ENCODE results near the gene COG6. TPM values are rescaled to one million over a fixed set of nuclear protein-coding genes. Genes with fewer than 3 reads are reported as not detected.

COG6 gene
- polyA plus RNA-seq, 1 of the 3 experiments (the other 2 are of a cell fraction), result 13.1 TPM

DNA sequence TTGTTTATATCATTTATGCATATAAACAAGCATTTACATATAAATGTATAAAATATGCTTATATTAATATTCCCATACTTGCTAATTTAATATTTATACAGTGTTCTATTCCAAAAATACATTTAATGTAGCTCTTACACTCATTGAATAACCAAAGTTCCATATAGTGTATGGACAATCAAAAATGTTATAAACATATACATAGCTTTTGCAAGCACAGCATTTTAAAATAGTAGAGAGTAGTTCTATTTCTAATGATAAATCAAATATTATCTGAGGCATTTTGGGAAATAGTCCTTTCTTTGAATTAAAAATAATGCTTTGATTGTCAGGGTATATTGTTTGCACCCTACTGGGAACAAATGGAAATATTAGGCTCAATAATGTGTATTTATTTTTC is 22.5 kb upstream of the COG6 start:
- Histone ChIP-seq H3K9me2 (no peaks in the 10 kb centered on the region), H3F3A (replicated peaks; ENCODE audit: insufficient read depth) (no peaks in the 10 kb centered on the region), H3K27me3 (ENCODE audit: insufficient read depth) (no peaks in the 10 kb centered on the region), H3K36me3 (replicated peaks in 1 of 2; ENCODE audit: control insufficient read depth in 1 of 2, insufficient read depth in 2 of 2, low read length in 1 of 2) (no peaks in the 10 kb centered on the region), H2AFZ (ENCODE audit: low read depth) (no peak overlapping the region), H4K20me1 (ENCODE audit: insufficient read depth) (no peaks in the 10 kb centered on the region), H3K4me3 (ENCODE audit: low read depth in 2 of 2, low read length in 1 of 2) (no peak overlapping the region), H3K27ac (ENCODE audit: low read depth in 2 of 2, low read length in 1 of 2) (no peak overlapping the region), H3K4me2 (no peak overlapping the region), H3K9ac (no peak overlapping the region), H3K9me3 (no peaks in the 10 kb centered on the region), H3K79me2 (ENCODE audit: insufficient read depth) (no peaks in the 10 kb centered on the region), H3K4me1 (ENCODE audit: control insufficient read depth in 1 of 2, insufficient read depth in 2 of 2, low read depth in 1 of 2, low read length in 1 of 2) (no peaks in the 10 kb centered on the region)
- ChIA-PET POLR2A (no interaction called here), CTCF (interaction anchor here (1.5 kb wide), 1 partner anchor 17 kb away, joined by 3 read pairs; no protein-coding TSS in a partner anchor)
- DNase-seq, result no peak
- TF ChIP-seq SIN3A (IDR thresholded peaks at IDR 0.05; ENCODE audit: borderline replicate concordance, low read depth, low read length), result no peak
- TF ChIP-seq MXI1 (IDR thresholded peaks at IDR 0.05; ENCODE audit: low read depth, low read length), result no peak
- TF ChIP-seq RAD21 (IDR thresholded peaks at IDR 0.05; ENCODE audit: low read length), result no peak
- TF ChIP-seq, protein P1, sequence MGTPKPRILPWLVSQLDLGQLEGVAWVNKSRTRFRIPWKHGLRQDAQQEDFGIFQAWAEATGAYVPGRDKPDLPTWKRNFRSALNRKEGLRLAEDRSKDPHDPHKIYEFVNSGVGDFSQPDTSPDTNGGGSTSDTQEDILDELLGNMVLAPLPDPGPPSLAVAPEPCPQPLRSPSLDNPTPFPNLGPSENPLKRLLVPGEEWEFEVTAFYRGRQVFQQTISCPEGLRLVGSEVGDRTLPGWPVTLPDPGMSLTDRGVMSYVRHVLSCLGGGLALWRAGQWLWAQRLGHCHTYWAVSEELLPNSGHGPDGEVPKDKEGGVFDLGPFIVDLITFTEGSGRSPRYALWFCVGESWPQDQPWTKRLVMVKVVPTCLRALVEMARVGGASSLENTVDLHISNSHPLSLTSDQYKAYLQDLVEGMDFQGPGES (IDR thresholded peaks at IDR 0.05; ENCODE audit: low read depth, low read length), result no peak
- no peak for TF ChIP-seq FOSL2 (IDR thresholded peaks at IDR 0.05; ENCODE audit: borderline replicate concordance, low read depth)
- no peak for TF ChIP-seq NFIC (IDR thresholded peaks at IDR 0.05; ENCODE audit: borderline replicate concordance)
- no peak for TF ChIP-seq FOXJ3 (CRISPR knock-in tag; IDR thresholded peaks at IDR 0.05)

DNA sequence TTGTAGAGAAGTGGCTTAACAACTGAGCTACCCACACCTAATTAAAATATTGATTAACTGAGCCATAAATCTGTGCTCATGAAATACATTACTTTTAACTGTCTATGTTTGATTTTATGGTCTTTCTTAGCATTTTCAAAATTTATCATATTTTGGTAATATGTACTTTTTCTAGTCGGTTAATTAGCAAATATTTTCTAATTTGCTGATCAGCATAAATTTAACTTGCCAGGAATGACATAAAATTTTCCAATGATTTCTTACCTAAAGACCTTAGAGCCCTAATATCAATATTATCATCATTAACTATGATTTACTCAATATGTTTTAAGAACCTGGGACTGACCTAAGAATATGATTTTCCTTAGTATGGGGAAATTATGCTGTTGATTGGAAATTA is 19.9 kb upstream of the COG6 start:
- Histone ChIP-seq H4K20me1 (ENCODE audit: insufficient read depth) (no peaks in the 10 kb centered on the region), H3K79me2 (ENCODE audit: insufficient read depth) (no peaks in the 10 kb centered on the region), H3K4me2 (no peak overlapping the region), H2AFZ (ENCODE audit: low read depth) (no peak overlapping the region), H3K27me3 (ENCODE audit: insufficient read depth) (no peaks in the 10 kb centered on the region; the same call in 1 of the 2 replicates), H3K9ac (no peak overlapping the region), H3K27ac (ENCODE audit: low read depth in 2 of 2, low read length in 1 of 2) (no peak overlapping the region), H3K9me2 (no peaks in the 10 kb centered on the region), H3K4me3 (ENCODE audit: low read depth in 2 of 2, low read length in 1 of 2) (no peak overlapping the region), H3K36me3 (replicated peaks in 1 of 2; ENCODE audit: control insufficient read depth in 1 of 2, insufficient read depth in 2 of 2, low read length in 1 of 2) (no peaks in the 10 kb centered on the region), H3F3A (replicated peaks; ENCODE audit: insufficient read depth) (no peaks in the 10 kb centered on the region), H3K4me1 (ENCODE audit: control insufficient read depth in 1 of 2, insufficient read depth in 2 of 2, low read depth in 1 of 2, low read length in 1 of 2) (no peaks in the 10 kb centered on the region), H3K9me3 (no peaks in the 10 kb centered on the region)
- ChIA-PET POLR2A (no interaction called here), CTCF (interaction anchor here (2.1 to 2.2 kb wide), 2 partner anchors 19 to 24 kb away, joined by 8 to 11 read pairs; no protein-coding TSS in a partner anchor)
- no peak for TF ChIP-seq ELF1 (IDR thresholded peaks at IDR 0.05)
- TF ChIP-seq, protein P2, sequence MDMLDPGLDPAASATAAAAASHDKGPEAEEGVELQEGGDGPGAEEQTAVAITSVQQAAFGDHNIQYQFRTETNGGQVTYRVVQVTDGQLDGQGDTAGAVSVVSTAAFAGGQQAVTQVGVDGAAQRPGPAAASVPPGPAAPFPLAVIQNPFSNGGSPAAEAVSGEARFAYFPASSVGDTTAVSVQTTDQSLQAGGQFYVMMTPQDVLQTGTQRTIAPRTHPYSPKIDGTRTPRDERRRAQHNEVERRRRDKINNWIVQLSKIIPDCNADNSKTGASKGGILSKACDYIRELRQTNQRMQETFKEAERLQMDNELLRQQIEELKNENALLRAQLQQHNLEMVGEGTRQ (IDR thresholded peaks at IDR 0.05; ENCODE audit: borderline replicate concordance, low read depth, low read length), result no peak
- WGBS (ENCODE audit: low lambda C conversion rate), result 32% methylated on average over 1 of the region's 1 CpG
- DNase-seq, result no peak

DNA sequence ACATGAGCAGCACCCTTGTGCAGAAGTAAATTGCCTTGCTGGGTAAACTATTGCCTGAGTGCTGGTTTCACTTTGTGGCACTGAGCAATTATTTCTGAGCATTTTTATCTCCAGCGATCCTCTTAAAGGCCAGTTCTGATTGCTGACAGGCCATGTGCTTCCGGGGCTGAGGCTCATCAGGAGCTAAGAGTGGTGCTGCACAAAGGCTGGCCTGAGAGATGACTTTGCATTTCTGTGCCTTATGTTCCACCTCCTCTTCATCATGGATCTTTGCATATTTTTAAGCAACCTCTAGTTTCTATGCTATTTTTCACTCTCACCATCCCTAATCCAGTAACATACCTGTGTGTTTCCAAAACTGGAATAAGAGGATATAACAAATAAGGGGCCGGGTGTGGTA is 17.6 kb upstream of the COG6 start:
- POLR2A ChIA-PET, result no interaction called here
- H4K20me1 ChIP-seq (ENCODE audit: insufficient read depth), result no peaks in the 10 kb centered on the region
- 62% methylated on average over 3 of the region's 3 CpGs for WGBS (ENCODE audit: low lambda C conversion rate)
- H3F3A ChIP-seq (replicated peaks; ENCODE audit: insufficient read depth), result no peaks in the 10 kb centered on the region
- H3K9me2 ChIP-seq, result no peaks in the 10 kb centered on the region
- H2AFZ ChIP-seq (ENCODE audit: low read depth), result no peak overlapping the region
- no peak for DNase-seq
- H3K9ac ChIP-seq, result no peak overlapping the region
- H3K4me2 ChIP-seq, result no peak overlapping the region
- no peaks in the 10 kb centered on the region; the same call in 1 of the 2 replicates for H3K27me3 ChIP-seq (ENCODE audit: insufficient read depth)
- H3K27ac ChIP-seq (ENCODE audit: low read depth in 2 of 2, low read length in 1 of 2), result no peak overlapping the region
- H3K4me3 ChIP-seq (ENCODE audit: low read depth in 2 of 2, low read length in 1 of 2), result no peak overlapping the region
- no peaks in the 10 kb centered on the region for H3K79me2 ChIP-seq (ENCODE audit: insufficient read depth)
- CTCF ChIA-PET, result interaction anchor here (1.4 kb wide), 1 partner anchor 22 kb away, joined by 6 read pairs; no protein-coding TSS in a partner anchor
- H3K4me1 ChIP-seq (ENCODE audit: control insufficient read depth in 1 of 2, insufficient read depth in 2 of 2, low read depth in 1 of 2, low read length in 1 of 2), result no peaks in the 10 kb centered on the region
- no peaks in the 10 kb centered on the region for H3K9me3 ChIP-seq
- no peaks in the 10 kb centered on the region for H3K36me3 ChIP-seq (replicated peaks in 1 of 2; ENCODE audit: control insufficient read depth in 1 of 2, insufficient read depth in 2 of 2, low read length in 1 of 2)
- TF ChIP-seq FOSL2 (IDR thresholded peaks at IDR 0.05; ENCODE audit: borderline replicate concordance, low read depth) (no peak), EP300 (IDR thresholded peaks at IDR 0.05; ENCODE audit: borderline replicate concordance in 1 of 2, low read depth in 1 of 2, low read length in 1 of 2) (no peak), POLR2AphosphoS5 (IDR thresholded peaks at IDR 0.05; ENCODE audit: low read depth, low read length) (no peak), SIN3A (IDR thresholded peaks at IDR 0.05; ENCODE audit: borderline replicate concordance, low read depth, low read length) (no peak), GABPA (IDR thresholded peaks at IDR 0.05; ENCODE audit: low read depth) (no peak), ELF1 (IDR thresholded peaks at IDR 0.05) (no peak), RFX5 (IDR thresholded peaks at IDR 0.05; ENCODE audit: low read length) (no peak), FOXM1 (IDR thresholded peaks at IDR 0.05; ENCODE audit: low read depth) (no peak), SMC3 (IDR thresholded peaks at IDR 0.05; ENCODE audit: low read depth, low read length) (no peak)
- TF ChIP-seq, protein P3, sequence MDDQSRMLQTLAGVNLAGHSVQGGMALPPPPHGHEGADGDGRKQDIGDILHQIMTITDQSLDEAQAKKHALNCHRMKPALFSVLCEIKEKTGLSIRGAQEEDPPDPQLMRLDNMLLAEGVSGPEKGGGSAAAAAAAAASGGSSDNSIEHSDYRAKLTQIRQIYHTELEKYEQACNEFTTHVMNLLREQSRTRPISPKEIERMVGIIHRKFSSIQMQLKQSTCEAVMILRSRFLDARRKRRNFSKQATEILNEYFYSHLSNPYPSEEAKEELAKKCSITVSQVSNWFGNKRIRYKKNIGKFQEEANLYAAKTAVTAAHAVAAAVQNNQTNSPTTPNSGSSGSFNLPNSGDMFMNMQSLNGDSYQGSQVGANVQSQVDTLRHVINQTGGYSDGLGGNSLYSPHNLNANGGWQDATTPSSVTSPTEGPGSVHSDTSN (IDR thresholded peaks at IDR 0.05), result no peak
